Left lobe of liver (tissue), 2 donors: Measurements from ENCODE around the gene LCNL1. TPM values are rescaled to one million over a fixed set of nuclear protein-coding genes. Genes with fewer than 3 reads are reported as not detected.

Experiments used
- ATAC-seq: fragments of 200-7000 bp; cut with Tn5 transposase; one replicate; pipeline ENCODE4 v1.9.1; 2020; ENCODE audit warnings: mild to moderate bottlenecking, moderate library complexity
- DNase-seq: peaks from one replicate; pipeline ENCODE4 v3.0.0-alpha.2; 2020; ENCODE audit warnings: low spot score
- total RNA-seq: library from RNA; stranded (reverse); gene quantifications from one replicate; pipeline ENCODE4 v1.2.1, GENCODE V29; 2021
- donor health status: DM: no; HTN: no; CAD: no; lungs with moderate emphysema.
- donor health status: DM: no; HTN: yes; CAD: no.

LCNL1 gene
- total RNA-seq, 1 donor from 2014 or later: not detected

DNA sequence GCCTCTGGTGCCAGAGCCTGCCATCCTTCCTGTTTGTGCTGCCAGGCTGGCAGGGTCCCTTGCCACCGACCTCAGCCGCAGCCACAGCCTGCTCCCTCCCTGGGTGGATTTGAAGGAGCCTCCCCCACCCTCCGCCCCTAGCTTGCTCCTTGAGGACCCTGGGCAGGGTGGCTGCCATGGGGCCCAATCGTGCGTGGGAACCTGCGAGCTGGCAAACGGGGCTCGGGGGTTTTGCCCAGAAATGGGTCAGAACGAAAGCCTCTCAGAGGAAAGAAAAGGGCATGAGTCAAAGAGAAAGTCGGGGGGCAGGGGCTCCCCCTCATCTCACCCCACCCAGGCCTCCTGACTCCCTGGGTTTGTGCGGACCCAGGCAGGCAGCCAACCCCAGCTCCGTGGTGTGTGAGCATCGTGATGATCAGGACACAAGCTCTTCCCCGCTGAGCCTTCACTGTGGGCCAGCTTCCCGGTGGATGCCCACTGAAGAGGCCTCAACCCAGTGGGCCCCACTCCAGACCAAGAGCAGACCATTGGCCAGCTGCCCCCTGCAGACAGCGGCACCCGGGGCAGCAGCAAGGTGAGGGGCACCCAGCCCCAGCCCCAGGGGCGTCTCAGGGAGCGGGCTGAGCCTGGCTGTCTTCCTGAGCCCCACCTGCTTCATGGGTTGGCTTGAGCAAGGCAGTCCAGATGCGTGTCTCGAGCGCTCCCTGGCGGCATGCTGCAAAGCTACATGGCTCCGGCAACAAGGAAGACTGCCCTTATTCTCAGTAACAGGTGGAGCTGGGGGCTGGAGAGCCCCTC, 52.1 kb downstream of the LCNL1 start:
- peak; percentile 79 for DNase-seq
- ATAC-seq: peak; percentile 89

Other genes with a start within 250 kb of the LCNL1 start
- gene LCN10, start 240.1 kb upstream of the LCNL1 start, total RNA-seq: 0.15 TPM
- gene LCN6, start 234.5 kb upstream of the LCNL1 start, total RNA-seq: not detected
- gene LCN8, start 224.8 kb upstream of the LCNL1 start, total RNA-seq: not detected
- not detected for gene LCN15, start 218.5 kb upstream of the LCNL1 start, total RNA-seq
- gene TMEM141, start 191.6 kb upstream of the LCNL1 start, total RNA-seq: 55.1 TPM
- gene CCDC183, start 186.7 kb upstream of the LCNL1 start, total RNA-seq: 0.75 TPM
- 18.4 TPM for gene RABL6, start 175.0 kb upstream of the LCNL1 start, total RNA-seq
- gene AJM1, start 140.5 kb upstream of the LCNL1 start, total RNA-seq: 4.1 TPM
- gene PHPT1, start 133.6 kb upstream of the LCNL1 start, total RNA-seq: 58.2 TPM
- 28.6 TPM for gene MAMDC4, start 130.6 kb upstream of the LCNL1 start, total RNA-seq
- 232 TPM for gene EDF1, start 116.7 kb upstream of the LCNL1 start, total RNA-seq
- gene TRAF2, start 96.5 kb upstream of the LCNL1 start, total RNA-seq: 7.4 TPM
- gene FBXW5, start 38.3 kb upstream of the LCNL1 start, total RNA-seq: 112 TPM
- gene C8G, start 37.8 kb upstream of the LCNL1 start, total RNA-seq: 411 TPM
- 30.3 TPM for gene LCN12, start 30.7 kb upstream of the LCNL1 start, total RNA-seq
- 5.2 TPM for gene PTGDS, start 5.5 kb upstream of the LCNL1 start, total RNA-seq
- 27.3 TPM for gene PAXX, start 9.4 kb downstream of the LCNL1 start, total RNA-seq
- gene CLIC3, start 13.6 kb downstream of the LCNL1 start, total RNA-seq: not detected
- gene ABCA2, start 45.2 kb downstream of the LCNL1 start, total RNA-seq: 61.2 TPM
- 0.08 TPM for gene FUT7, start 49.1 kb downstream of the LCNL1 start, total RNA-seq
- gene NPDC1, start 63.2 kb downstream of the LCNL1 start, total RNA-seq: 16.6 TPM
- 1.7 TPM for gene ENTPD2, start 71.1 kb downstream of the LCNL1 start, total RNA-seq
- 0.15 TPM for gene SAPCD2, start 87.6 kb downstream of the LCNL1 start, total RNA-seq
- 1.8 TPM for gene UAP1L1, start 94.5 kb downstream of the LCNL1 start, total RNA-seq
- gene MAN1B1, start 104.0 kb downstream of the LCNL1 start, total RNA-seq: 27.4 TPM
- 87.0 TPM for gene DPP7, start 131.7 kb downstream of the LCNL1 start, total RNA-seq
- not detected for gene GRIN1, start 156.2 kb downstream of the LCNL1 start, total RNA-seq
- gene LRRC26, start 187.1 kb downstream of the LCNL1 start, total RNA-seq: not detected
- gene TMEM210, start 189.1 kb downstream of the LCNL1 start, total RNA-seq: not detected
- gene ANAPC2, start 205.6 kb downstream of the LCNL1 start, total RNA-seq: 35.5 TPM
- gene SSNA1, start 205.7 kb downstream of the LCNL1 start, total RNA-seq: 29.4 TPM
- 13.7 TPM for gene TPRN, start 217.7 kb downstream of the LCNL1 start, total RNA-seq
- 24.5 TPM for gene TMEM203, start 222.7 kb downstream of the LCNL1 start, total RNA-seq
- gene NDOR1, start 222.7 kb downstream of the LCNL1 start, total RNA-seq: 10.1 TPM
- gene RNF208, start 239.2 kb downstream of the LCNL1 start, total RNA-seq: 7.3 TPM
- gene CYSRT1, start 242.2 kb downstream of the LCNL1 start, total RNA-seq: 0.81 TPM
- not detected for gene RNF224, start 244.5 kb downstream of the LCNL1 start, total RNA-seq
- gene SLC34A3, start 247.9 kb downstream of the LCNL1 start, total RNA-seq: not detected